ENCODE results near the gene DTL. TPM values are rescaled to one million over a fixed set of nuclear protein-coding genes. Genes with fewer than 3 reads are reported as not detected.

DTL gene
- total RNA-seq, 2 experiments from 2014 or later, result 86.2 to 97.2 TPM

DNA sequence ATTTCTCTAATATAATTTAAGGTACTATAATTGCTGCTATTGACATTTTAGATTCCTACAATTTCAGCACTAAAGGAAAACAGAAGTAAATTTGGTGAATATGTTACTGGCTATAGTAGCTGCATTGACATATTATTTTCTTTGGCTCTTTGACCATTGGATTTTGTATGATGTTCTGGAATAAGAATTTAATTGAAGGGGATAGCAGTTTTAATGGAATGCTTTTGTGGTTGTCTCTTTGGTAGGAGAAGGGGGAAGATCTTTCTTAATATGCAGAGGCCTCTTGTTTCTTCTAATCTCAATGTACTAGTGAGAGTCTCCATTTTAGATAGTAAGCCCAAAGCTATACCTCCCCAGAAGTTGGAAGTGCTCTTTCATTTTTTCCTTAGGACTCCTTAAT lies 6.9 kb downstream of the DTL start:
- Mint-ChIP-seq H3K4me3 (no peak overlapping the region), H3K9me3 (ENCODE audit: low read depth) (no peaks in the 10 kb centered on the region), H3K36me3 (peaks cover 61% of the 10 kb centered on the region), H3K27me3 (no peaks in the 10 kb centered on the region), H3K4me1 (peaks cover 44% of the 10 kb centered on the region), H3K27ac (no peak overlapping the region)
- DNase-seq (no peak), ATAC-seq (no peak)
- CTCF ChIA-PET, result interaction anchor here (1.4 kb wide), 1 partner anchor 362 kb away, joined by 4 read pairs; no protein-coding TSS in a partner anchor

DNA sequence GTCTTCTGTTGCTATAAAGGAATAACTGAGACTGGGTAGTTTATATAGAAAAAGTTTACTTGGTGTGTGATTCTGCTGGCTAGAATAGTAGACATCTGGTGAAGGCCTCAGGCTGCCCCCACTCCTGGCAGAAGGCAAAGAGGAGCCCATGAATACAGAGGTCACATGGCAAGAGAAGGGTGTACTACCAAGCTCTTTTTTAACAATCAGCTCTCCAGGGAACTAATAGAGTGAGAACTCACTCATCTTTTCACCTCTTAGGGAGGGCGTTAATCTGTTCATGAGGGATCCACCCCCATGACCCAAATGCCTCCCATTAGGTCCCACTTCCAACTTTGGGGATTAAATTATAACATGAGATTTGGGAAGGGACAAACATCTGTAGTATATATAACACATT lies 9.3 kb downstream of the DTL start:
- Mint-ChIP-seq H3K4me3 (no peak overlapping the region), H3K9me3 (ENCODE audit: low read depth) (no peaks in the 10 kb centered on the region), H3K4me1 (peaks cover 25% of the 10 kb centered on the region), H3K27me3 (no peaks in the 10 kb centered on the region), H3K27ac (no peak overlapping the region), H3K36me3 (peaks cover 60% of the 10 kb centered on the region)
- CTCF ChIA-PET, result interaction anchor here (1.1 to 2.2 kb wide), 3 partner anchors 9 to 411 kb away, joined by 3 to 10 read pairs (median 5); partner anchors contain the start of genes DTL and INTS7
- DNase-seq (no peak), ATAC-seq (no peak)

DNA sequence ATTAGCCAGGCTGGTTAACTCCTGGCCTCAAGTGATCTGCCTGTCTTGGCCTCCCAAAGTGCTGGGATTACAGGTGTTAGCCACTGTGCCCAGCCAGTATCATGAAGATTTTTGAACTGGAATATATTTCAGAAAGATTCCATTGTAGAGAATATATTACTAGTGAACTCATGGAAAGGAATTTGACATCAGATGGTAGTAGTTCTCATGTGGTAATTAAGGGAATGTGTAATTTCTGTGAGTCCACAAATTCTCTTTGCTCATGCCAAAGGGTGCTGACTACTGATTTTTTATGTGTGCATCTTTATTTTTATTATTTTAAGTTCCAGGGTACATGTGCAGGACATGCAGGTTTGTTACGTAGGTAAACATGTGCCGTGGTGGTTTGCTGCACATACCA lies 10.4 kb downstream of the DTL start:
- H3K36me3 Mint-ChIP-seq, result peaks cover 62% of the 10 kb centered on the region
- H3K4me3 Mint-ChIP-seq, result no peak overlapping the region
- H3K27ac Mint-ChIP-seq, result no peak overlapping the region
- peaks cover 17% of the 10 kb centered on the region for H3K4me1 Mint-ChIP-seq
- H3K9me3 Mint-ChIP-seq (ENCODE audit: low read depth), result no peaks in the 10 kb centered on the region
- H3K27me3 Mint-ChIP-seq, result no peaks in the 10 kb centered on the region
- CTCF ChIA-PET, result interaction anchor here (0.6 to 5.0 kb wide), 3 partner anchors 11 to 631 kb away, joined by 3 to 31 read pairs (median 5); partner anchors contain the start of genes DTL and INTS7
- ATAC-seq (no peak), DNase-seq (no peak)

DNA sequence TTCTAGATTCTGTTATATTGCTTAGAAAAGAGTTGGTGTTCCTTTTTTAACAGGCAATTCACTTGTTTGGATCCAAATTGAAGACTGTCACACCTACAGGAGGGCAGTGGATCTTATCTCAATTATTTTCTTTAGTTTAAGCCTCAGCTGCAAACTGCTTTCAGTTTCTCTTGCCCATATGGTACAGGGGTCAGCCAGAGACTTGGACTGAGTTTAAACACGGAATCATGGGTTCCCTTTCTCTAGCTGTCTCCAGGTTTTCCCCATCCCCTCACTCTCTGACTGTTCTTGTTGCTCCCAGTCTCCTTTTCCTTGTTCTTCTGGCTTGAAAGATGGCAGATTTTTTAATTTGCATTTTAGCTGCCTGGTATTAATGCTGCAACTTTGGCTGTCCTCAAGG lies 18.4 kb downstream of the DTL start:
- H3K4me3 Mint-ChIP-seq, result no peak overlapping the region
- peaks cover 8% of the 10 kb centered on the region for H3K9me3 Mint-ChIP-seq (ENCODE audit: low read depth)
- DNase-seq (no peak), ATAC-seq (no peak)
- H3K4me1 Mint-ChIP-seq, result peaks cover 3% of the 10 kb centered on the region
- CTCF ChIA-PET, result interaction anchor here (1.1 to 1.4 kb wide), 2 partner anchors 18 to 373 kb away, joined by 3 to 4 read pairs; partner anchors contain the start of genes DTL and INTS7
- H3K27ac Mint-ChIP-seq, result no peak overlapping the region
- peaks cover 87% of the 10 kb centered on the region for H3K36me3 Mint-ChIP-seq
- no peaks in the 10 kb centered on the region for H3K27me3 Mint-ChIP-seq

DNA sequence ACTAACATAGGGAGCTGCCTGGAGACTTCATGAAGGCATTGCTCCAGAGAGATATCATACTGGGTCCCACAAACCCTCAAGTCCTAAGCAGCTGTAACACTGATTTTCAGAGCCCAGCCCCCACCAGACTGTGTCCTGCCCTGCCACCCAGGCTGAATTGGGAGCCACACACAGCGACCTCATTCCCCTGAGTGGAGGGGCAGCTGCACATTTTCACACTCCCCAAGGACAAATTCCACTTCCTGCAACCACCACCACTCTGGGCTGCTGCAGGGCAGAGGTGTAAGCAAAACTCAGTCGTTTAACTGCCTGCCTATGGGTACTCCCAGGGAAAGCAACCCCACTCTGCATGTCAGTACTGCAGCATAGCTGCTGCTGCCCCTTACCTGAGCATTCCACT lies 19.8 kb downstream of the DTL start:
- H3K27me3 Mint-ChIP-seq, result no peaks in the 10 kb centered on the region
- H3K27ac Mint-ChIP-seq, result no peak overlapping the region
- DNase-seq (no peak), ATAC-seq (no peak)
- H3K4me1 Mint-ChIP-seq, result peaks cover 3% of the 10 kb centered on the region
- H3K9me3 Mint-ChIP-seq (ENCODE audit: low read depth), result peaks cover 8% of the 10 kb centered on the region
- no peak overlapping the region for H3K4me3 Mint-ChIP-seq
- CTCF ChIA-PET, result interaction anchor here (1.4 kb wide), 1 partner anchor 375 kb away, joined by 4 read pairs; no protein-coding TSS in a partner anchor
- peaks cover 85% of the 10 kb centered on the region for H3K36me3 Mint-ChIP-seq

DNA sequence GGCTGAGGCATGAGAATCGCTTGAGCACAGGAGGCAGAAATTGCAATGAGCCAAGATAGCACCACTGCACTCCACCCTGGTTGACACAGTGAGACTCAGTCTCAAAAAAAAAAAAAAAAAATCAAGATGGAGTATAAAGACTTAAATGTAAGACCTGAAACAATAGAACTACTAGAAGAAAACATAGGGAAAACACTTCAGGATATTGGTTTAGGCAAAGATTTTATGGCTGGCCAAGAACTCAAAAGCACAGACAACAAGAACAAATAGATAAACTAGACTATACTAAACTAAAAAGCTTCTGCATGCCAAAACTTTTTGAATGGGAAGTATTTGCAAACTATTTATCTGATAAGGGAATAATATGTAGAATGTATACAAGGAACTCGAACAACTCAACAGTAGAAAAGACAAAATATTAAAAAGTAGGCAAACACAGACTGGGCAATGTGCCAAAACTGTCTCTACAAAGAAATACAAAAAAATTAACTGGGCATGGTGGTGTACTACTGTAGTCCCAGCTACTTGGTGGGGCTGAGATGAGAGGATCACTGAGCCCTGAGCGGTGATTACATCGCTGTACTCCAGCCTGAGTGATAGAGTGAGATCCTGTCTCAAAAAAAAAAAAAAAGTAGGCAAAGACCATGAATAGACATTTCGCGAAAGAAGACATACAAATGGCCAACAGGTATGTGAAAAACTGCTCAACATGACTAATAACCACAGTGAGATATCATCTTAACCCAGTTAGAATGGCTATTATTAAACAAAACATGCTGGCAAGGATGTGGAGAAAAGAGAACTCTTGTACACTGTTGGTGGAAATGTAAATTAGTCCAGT lies 25.3 kb downstream of the DTL start:
- DNase-seq, result no peak
- ATAC-seq, result no peak
- Mint-ChIP-seq H3K9me3 (ENCODE audit: low read depth) (peaks cover 8% of the 10 kb centered on the region), H3K4me1 (peaks cover 3% of the 10 kb centered on the region), H3K27ac (peak overlapping the region; percentile 30), H3K4me3 (no peak overlapping the region), H3K27me3 (no peaks in the 10 kb centered on the region), H3K36me3 (peaks cover 54% of the 10 kb centered on the region)
- CTCF ChIA-PET, result interaction anchor here (0.7 to 2.0 kb wide), 4 partner anchors 9 to 395 kb away, joined by 3 to 8 read pairs (median 3); partner anchors contain the start of genes DTL and INTS7

DNA sequence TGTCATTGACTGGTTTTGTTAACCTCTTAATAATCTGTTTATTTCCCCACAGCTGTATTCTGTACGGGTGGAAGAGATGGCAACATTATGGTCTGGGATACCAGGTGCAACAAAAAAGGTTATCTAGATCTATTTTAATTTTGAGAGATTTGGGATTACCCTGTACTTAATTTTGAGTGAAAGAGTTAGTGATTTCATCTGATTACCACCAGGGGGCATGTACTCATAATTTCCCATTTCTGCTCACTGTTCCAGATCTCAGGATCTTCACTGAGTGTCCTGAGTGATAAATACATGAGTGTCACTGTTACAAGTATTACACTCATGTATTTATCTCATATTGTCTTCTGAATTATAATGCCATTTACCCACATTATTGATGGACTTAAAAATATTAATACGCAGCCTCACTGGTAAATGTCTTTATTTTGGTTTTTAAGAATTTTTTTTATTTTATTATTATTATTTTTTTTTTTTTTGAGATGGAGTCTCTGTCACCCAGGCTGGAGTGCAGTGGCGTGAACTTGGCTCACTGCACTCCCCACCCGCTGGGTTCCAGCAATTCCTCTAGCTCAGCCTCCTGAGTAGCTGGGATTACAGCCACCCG lies 27.4 kb downstream of the DTL start:
- Mint-ChIP-seq H3K36me3 (peaks cover 51% of the 10 kb centered on the region), H3K27me3 (no peaks in the 10 kb centered on the region), H3K4me3 (no peak overlapping the region), H3K4me1 (peaks cover 3% of the 10 kb centered on the region), H3K27ac (no peak overlapping the region), H3K9me3 (ENCODE audit: low read depth) (no peaks in the 10 kb centered on the region)
- DNase-seq, result no peak
- CTCF ChIA-PET, result interaction anchor here (0.6 to 4.0 kb wide), 27 partner anchors 9 to 394 kb away, joined by 3 to 28 read pairs (median 4); partner anchors contain the start of genes DTL, INTS7 and NEK2
- ATAC-seq, result no peak

DNA sequence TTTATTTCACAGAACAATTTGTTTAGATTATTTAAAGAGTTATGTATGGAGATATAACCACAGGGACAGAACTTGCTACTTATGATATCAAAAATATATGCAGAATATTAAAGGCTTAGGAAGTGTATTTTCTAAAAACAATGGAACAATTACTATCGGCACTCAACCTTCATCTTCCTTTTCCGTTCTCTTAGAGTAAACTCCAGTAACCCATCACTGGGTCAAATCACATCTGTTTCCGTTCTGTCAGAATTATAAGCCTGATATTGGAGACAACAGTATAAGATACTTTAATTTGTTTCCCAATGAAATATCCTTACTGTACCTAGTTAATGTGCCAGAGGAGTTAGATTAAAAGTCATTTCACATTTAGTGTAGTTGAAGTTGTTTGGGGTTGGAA lies 32.2 kb downstream of the DTL start:
- Mint-ChIP-seq H3K27me3 (no peaks in the 10 kb centered on the region), H3K9me3 (ENCODE audit: low read depth) (no peaks in the 10 kb centered on the region), H3K4me3 (no peak overlapping the region), H3K4me1 (peaks cover 3% of the 10 kb centered on the region), H3K27ac (no peak overlapping the region), H3K36me3 (peaks cover 62% of the 10 kb centered on the region)
- ATAC-seq, result no peak
- DNase-seq, result no peak
- CTCF ChIA-PET, result interaction anchor here (0.9 kb wide), 1 partner anchor 32 kb away, joined by 3 read pairs; the partner anchor contains the start of genes DTL and INTS7

DNA sequence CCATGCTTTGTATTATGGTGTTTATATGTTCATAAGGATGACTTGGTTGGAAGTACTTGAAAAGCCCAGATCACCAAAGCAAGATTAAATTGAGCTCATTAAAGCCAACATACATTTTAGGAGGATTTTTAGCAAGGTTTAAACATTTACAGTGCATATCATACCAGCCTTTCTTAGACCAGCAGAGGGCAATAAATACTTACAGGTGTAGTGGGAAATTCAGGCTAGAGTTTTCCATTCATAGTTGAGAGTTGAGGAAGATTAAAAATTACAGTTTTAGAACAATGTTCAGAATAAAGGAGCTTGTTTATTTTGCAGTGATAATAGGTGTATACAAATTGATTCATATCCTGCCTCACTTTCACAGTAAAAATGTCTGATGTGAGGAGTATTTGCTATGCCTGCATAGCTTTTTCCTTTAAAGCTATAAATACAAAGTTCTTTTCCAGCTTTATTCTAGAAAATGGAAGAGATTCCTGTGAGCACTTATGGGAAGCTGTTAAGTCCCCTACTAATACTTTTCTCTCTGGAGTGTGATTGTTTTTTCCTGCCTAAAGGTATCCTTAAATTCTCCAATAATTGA lies 35.3 kb downstream of the DTL start:
- H3K27ac Mint-ChIP-seq, result no peak overlapping the region

DNA sequence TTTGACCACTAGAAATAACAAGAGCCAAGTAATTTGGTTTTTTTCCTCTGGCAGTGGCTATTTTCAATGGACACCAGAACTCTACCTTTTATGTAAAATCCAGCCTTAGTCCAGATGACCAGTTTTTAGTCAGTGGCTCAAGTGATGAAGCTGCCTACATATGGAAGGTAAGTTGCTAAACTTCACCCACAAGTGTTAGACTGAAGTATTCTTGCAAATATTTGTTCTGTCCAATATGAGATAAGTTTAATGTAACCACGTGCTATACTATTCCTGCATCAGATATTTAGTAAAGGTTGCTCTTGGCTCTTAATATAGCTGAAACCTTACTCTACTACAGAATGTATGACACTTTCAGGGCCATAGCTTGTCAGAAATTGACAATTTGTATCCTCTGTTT lies 36.5 kb downstream of the DTL start:
- H3K27me3 Mint-ChIP-seq, result no peaks in the 10 kb centered on the region
- H3K4me3 Mint-ChIP-seq, result no peak overlapping the region
- H3K9me3 Mint-ChIP-seq (ENCODE audit: low read depth), result no peaks in the 10 kb centered on the region
- DNase-seq (no peak), ATAC-seq (no peak)
- H3K36me3 Mint-ChIP-seq, result peaks cover 60% of the 10 kb centered on the region
- peaks cover 3% of the 10 kb centered on the region for H3K4me1 Mint-ChIP-seq
- CTCF ChIA-PET, result interaction anchor here (0.6 to 4.9 kb wide), 11 partner anchors 10 to 457 kb away, joined by 3 to 71 read pairs (median 7); partner anchors contain the start of genes DTL and INTS7
- no peak overlapping the region for H3K27ac Mint-ChIP-seq

More for the DNA sequence above, 35.3 kb downstream of the DTL start:
- ATAC-seq (peak; percentile 47), DNase-seq (no peak)
- CTCF ChIA-PET, result interaction anchor here (0.8 to 4.9 kb wide), 27 partner anchors 8 to 407 kb away, joined by 3 to 71 read pairs (median 5); partner anchors contain the start of genes DTL, INTS7 and NENF
- H3K4me1 Mint-ChIP-seq, result peaks cover 3% of the 10 kb centered on the region
- H3K36me3 Mint-ChIP-seq, result peaks cover 60% of the 10 kb centered on the region
- H3K9me3 Mint-ChIP-seq (ENCODE audit: low read depth), result no peaks in the 10 kb centered on the region
- no peaks in the 10 kb centered on the region for H3K27me3 Mint-ChIP-seq
- no peak overlapping the region for H3K4me3 Mint-ChIP-seq

DNA sequence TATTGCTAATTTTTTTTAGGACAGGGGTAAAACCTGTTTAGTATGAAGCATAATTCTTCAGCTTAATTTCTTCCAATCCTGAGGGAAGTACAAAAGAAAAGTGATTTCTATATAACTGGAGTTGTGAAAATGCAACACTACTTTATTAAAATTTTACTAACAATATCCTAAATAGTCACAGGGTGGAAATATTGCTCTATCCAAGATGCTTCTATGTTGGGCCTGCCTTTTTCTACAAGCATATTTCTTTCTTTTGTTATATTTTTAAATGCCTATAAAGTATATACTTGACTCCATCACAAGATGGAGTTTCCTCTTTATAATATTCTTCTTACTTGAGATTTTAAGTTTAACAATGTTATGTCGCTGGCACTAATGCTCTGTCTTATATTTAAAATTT lies 37.9 kb downstream of the DTL start:
- peaks cover 58% of the 10 kb centered on the region for H3K36me3 Mint-ChIP-seq

DNA sequence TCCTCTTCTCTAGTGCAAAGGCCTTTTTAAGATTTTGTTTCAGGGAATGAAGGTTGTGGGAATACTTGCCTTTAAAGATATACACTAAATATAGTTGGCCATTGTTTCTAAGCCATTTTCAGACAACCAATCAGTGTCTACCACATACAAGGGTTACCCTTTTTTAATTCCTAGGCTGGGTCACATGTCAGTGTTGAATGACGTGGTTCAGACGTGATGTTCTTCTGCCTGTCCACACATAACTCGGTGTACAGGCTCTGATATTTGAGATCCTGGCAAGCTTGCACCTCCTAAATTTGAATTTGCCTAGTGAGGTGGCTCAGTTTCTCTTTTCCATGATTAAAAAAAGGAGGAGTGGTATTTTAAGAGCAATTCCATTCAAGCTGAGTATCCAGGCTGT lies 38.8 kb downstream of the DTL start:
- Mint-ChIP-seq H3K36me3 (peaks cover 59% of the 10 kb centered on the region), H3K9me3 (ENCODE audit: low read depth) (no peaks in the 10 kb centered on the region), H3K4me1 (peaks cover 3% of the 10 kb centered on the region), H3K27ac (no peak overlapping the region), H3K4me3 (no peak overlapping the region), H3K27me3 (no peaks in the 10 kb centered on the region)
- DNase-seq (no peak), ATAC-seq (no peak)
- CTCF ChIA-PET, result no interaction called here

More for the DNA sequence above, 37.9 kb downstream of the DTL start:
- Mint-ChIP-seq H3K4me3 (no peak overlapping the region), H3K27ac (no peak overlapping the region), H3K4me1 (peaks cover 3% of the 10 kb centered on the region), H3K9me3 (ENCODE audit: low read depth) (no peaks in the 10 kb centered on the region), H3K27me3 (no peaks in the 10 kb centered on the region)
- ATAC-seq (no peak), DNase-seq (no peak)
- CTCF ChIA-PET, result interaction anchor here (3.5 to 4.9 kb wide), 3 partner anchors 11 to 383 kb away, joined by 13 to 71 read pairs (median 35); no protein-coding TSS in a partner anchor

DNA sequence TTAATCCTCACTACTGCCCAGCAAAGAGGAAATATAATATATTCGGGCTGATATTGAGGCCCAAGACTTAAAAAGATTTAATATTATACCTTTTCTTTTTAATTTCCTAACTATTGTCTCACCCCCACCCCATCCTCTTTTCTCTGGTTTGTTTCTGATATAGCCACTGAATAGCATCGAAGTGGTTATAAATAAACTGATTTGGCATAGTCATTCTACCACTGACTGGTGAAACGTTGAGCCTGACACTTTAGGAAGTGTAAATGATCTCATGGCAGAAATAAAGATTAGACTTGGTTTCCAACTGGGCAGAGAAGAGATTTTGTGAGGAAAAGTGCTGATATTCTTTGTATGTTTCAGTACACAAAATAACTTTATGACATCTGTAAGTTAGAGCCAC lies 39.3 kb downstream of the DTL start:
- no peak for ATAC-seq
- DNase-seq, result no peak
- Mint-ChIP-seq H3K4me3 (no peak overlapping the region), H3K27ac (no peak overlapping the region), H3K36me3 (peaks cover 60% of the 10 kb centered on the region), H3K9me3 (ENCODE audit: low read depth) (no peaks in the 10 kb centered on the region), H3K4me1 (peaks cover 3% of the 10 kb centered on the region), H3K27me3 (no peaks in the 10 kb centered on the region)
- CTCF ChIA-PET, result interaction anchor here (1.1 kb wide), 1 partner anchor 381 kb away, joined by 3 read pairs; no protein-coding TSS in a partner anchor

All from activated CD8-positive, alpha-beta memory T cell treated with anti-CD3 and anti-CD28 coated beads, Interleukin-2, amount 10 ng/mL, durations not matched to agents 7 days and 5 days (primary cell).